ENCODE results near the gene INTS1.
"Not testable (repeated sequence)": the region's sequence is repeated elsewhere in the genome, so short reads cannot be mapped to it uniquely, and the experiment has no call there.

The INTS1 gene

GRCh38 chr7:1529383-1530116 lies 25.4 kb upstream of the INTS1 start:
- no peak for DNase-seq

GRCh38 chr7:1526271-1526754 lies 22.1 kb upstream of the INTS1 start:
- DNase-seq, result no peak

- DNase-seq, result no peak
Observed at GRCh38 chr7:1525409-1525808, 21.2 kb upstream of the INTS1 start.

- DNase-seq, result no peak
Observed at GRCh38 chr7:1523844-1524243, 19.7 kb upstream of the INTS1 start.

GRCh38 chr7:1523208-1523607 lies 19.0 kb upstream of the INTS1 start:
- no peak for DNase-seq

- DNase-seq, result no peak
Observed at GRCh38 chr7:1521456-1521855, 17.3 kb upstream of the INTS1 start.

GRCh38 chr7:1520539-1521234 lies 16.5 kb upstream of the INTS1 start:
- DNase-seq, result no peak

GRCh38 chr7:1519322-1519922 lies 15.2 kb upstream of the INTS1 start:
- DNase-seq, result not testable (repeated sequence)

- DNase-seq, result no peak
Observed at GRCh38 chr7:1516586-1517251, 12.5 kb upstream of the INTS1 start.

GRCh38 chr7:1515509-1515967 lies 11.3 kb upstream of the INTS1 start:
- DNase-seq, result not testable (repeated sequence)

- no peak for DNase-seq
Observed at GRCh38 chr7:1514995-1515401, 10.8 kb upstream of the INTS1 start.

GRCh38 chr7:1514407-1514806 lies 10.2 kb upstream of the INTS1 start:
- no peak for DNase-seq

GRCh38 chr7:1513657-1514095 lies 9.5 kb upstream of the INTS1 start:
- DNase-seq, result no peak

GRCh38 chr7:1512781-1513656 lies 8.8 kb upstream of the INTS1 start:
- no peak for DNase-seq

GRCh38 chr7:1511444-1512422 lies 7.5 kb upstream of the INTS1 start:
- no peak for DNase-seq

- DNase-seq, result no peak
Observed at GRCh38 chr7:1510780-1511154, 6.6 kb upstream of the INTS1 start.

GRCh38 chr7:1509226-1509625 lies 5.0 kb upstream of the INTS1 start:
- DNase-seq, result no peak

GRCh38 chr7:1508277-1508758 lies 4.1 kb upstream of the INTS1 start:
- DNase-seq, result no peak

- DNase-seq, result no peak
Observed at GRCh38 chr7:1505731-1506550, 1.8 kb upstream of the INTS1 start.

- DNase-seq, result no peak
Observed at GRCh38 chr7:1503390-1503789, 799 bp downstream of the INTS1 start.

All from T-helper 9 cell (primary cell).